Testis (tissue), 3 donors: ENCODE measurements around the gene RSRP1. TPM values are rescaled to one million over a fixed set of nuclear protein-coding genes. Genes with fewer than 3 reads are reported as not detected.

Experiments used
- DNase-seq: peaks from one replicate; pipeline ENCODE4 v3.0.0-alpha.2; 2019
- H3K27ac ChIP-seq, 2 donors: fragments of 200-600 bp; sonication (generic); one replicate each; pipeline ENCODE4 v1.5.1; 2019
- H3K27me3 ChIP-seq: fragments of 200-600 bp; sonication (generic); one replicate; pipeline ENCODE4 v1.5.1; 2019
- H3K36me3 ChIP-seq: fragments of 200-600 bp; sonication (generic); one replicate; pipeline ENCODE4 v1.5.1; 2017; ENCODE audit warnings: low read depth; ENCODE audit errors: missing control alignments
- H3K4me1 ChIP-seq: fragments of 200-600 bp; sonication (generic); one replicate; pipeline ENCODE4 v1.5.1; 2019
- H3K4me3 ChIP-seq, 2 donors: fragments of 200-600 bp; sonication (generic); one replicate each; pipeline ENCODE4 v1.5.1; 2017 to 2019
- H3K9me3 ChIP-seq: fragments of 200-600 bp; sonication (generic); one replicate; pipeline ENCODE4 v1.5.1; 2017
- POLR2A ChIP-seq: fragments of 450-650 bp; IDR thresholded peaks from one replicate; pipeline ENCODE4 v1.6.1; 2017; ENCODE audit warnings: antibody characterized with exemption, mild to moderate bottlenecking, moderate library complexity
- WGBS, 2 donors: methylation state at CpG; one replicate each; pipeline ENCODE4 v1.1.5; 2018; 5-methylcytosine and 5-hydroxymethylcytosine counted together
- intact Hi-C: fragments of 100-400 bp; cut with DNase I; formaldehyde crosslinking; loops from one replicate; pipeline ENCODE4 v1.15.1; 2023; ENCODE audit warnings: low total_unique reads
- polyA plus RNA-seq: library from polyadenylated mRNA; stranded (reverse); fragments of 350-450 nt; fragmentation: Illumina TruSeq; extraction: RNeasy Lipid Tissue Mini Kit (QIAGEN cat#74804); gene quantifications from one replicate; pipeline ENCODE4 v1.2.3, GENCODE V29; 2014; ENCODE audit warnings: low read depth, low replicate concordance; ENCODE audit not compliant: insufficient read depth
- total RNA-seq, 2 donors: library from RNA; depleted of rRNA; stranded (reverse); fragments of >200 nt; gene quantifications; one replicate each; pipeline ENCODE4 v1.2.3, GENCODE V29; 2016
- TF ChIP-seq, protein P1 (sequence below), 3 experiments: fragments of 450-650 bp in 2 of 3; fragments of 200-600 bp in 1 of 3; sonication (generic) in 1 of 3; IDR thresholded peaks; one replicate each; pipeline ENCODE4 v1.5.1; 2016 to 2019; ENCODE audit warnings: antibody characterized with exemption in 3 of 3, mild to moderate bottlenecking in 2 of 3, moderate library complexity in 1 of 3

The RSRP1 gene
- total and polyA plus RNA-seq, 3 donors from 2014 or later, result 73.7 to 175 (median 171) TPM

DNA sequence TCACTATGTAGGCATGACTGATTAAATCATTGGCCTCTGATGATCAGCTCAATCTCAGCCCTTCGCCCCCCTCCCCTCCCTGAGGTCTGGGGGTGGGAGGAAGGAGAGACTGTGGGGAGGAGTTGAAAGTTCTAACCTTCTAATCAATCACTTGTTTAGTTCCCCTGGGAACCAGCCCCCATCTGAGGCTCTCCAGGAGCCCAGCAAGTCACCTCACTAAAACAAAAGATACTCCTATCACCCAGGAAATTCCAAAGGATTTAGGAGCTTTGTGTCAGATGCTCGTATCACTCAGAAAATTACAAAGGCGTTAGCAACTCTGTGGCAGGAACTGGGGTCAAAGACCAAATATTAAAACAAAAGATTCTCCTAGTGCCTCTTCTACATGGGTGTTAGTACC lies 36.5 kb downstream of the RSRP1 start:
- Histone ChIP-seq H3K27me3 (no peaks in the 10 kb centered on the region), H3K36me3 (no peaks in the 10 kb centered on the region), H3K4me1 (no peaks in the 10 kb centered on the region), H3K9me3 (no peaks in the 10 kb centered on the region), H3K27ac (no peak overlapping the region), H3K4me3 (no peak overlapping the region)
- DNase-seq, result no peak
- TF ChIP-seq POLR2A, result no peak
- TF ChIP-seq, protein P1, sequence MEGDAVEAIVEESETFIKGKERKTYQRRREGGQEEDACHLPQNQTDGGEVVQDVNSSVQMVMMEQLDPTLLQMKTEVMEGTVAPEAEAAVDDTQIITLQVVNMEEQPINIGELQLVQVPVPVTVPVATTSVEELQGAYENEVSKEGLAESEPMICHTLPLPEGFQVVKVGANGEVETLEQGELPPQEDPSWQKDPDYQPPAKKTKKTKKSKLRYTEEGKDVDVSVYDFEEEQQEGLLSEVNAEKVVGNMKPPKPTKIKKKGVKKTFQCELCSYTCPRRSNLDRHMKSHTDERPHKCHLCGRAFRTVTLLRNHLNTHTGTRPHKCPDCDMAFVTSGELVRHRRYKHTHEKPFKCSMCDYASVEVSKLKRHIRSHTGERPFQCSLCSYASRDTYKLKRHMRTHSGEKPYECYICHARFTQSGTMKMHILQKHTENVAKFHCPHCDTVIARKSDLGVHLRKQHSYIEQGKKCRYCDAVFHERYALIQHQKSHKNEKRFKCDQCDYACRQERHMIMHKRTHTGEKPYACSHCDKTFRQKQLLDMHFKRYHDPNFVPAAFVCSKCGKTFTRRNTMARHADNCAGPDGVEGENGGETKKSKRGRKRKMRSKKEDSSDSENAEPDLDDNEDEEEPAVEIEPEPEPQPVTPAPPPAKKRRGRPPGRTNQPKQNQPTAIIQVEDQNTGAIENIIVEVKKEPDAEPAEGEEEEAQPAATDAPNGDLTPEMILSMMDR (IDR thresholded peaks at IDR 0.05), result no peak
- 45% methylated on average over 3 of the region's 3 CpGs for WGBS, 2 donors
- intact Hi-C loops, result no loop called here

DNA sequence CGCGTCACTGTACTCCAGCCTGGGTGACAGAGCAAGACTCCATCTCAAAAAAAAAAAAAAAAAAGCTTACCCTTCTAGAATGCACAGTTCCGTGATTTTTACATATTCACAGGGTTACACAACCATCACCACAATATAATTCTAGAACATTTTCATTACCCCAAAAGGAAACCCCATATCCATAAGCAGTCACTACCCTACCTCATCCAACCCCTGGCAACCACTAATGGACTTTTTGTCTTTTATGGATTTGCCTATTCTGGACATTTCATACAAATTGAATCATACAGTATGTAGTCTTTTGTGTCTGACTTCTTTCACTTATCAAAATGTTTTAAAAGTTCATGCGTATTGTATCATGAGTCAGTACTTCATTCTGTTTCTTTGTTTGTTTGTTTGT lies 37.7 kb downstream of the RSRP1 start:
- no peaks in the 10 kb centered on the region for H3K4me1 ChIP-seq
- WGBS, 2 donors, result 87% methylated on average over 4 of the region's 4 CpGs

DNA sequence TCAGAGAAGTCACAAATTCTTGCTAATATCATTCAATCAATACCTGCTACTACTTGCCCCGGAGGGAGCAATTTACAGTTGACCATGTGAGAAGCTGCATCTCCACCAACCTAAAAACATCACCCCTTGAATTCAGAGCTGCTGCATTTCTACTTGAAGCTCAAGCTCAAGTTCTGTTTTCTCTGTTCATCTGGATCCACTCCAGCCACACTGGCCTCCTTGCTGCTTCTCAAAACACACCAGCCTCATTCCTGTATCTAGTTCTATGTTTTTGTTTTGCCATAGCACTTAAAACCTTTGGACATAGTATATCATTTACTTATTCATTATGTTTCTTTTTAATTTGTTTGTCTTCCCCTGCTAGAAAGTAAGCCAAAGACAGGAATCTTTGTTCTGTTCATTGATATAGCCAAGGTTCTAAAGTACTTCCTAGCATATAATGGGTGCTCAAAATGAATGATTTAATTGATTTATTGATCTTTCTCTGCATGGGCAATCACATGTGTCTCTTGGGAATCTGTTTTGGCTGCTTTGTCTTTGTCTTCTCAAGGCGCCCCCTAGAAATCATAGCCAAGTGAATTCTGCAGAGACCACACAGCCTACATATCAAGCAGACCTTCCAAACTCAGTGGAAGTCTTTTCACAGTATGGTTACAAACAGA lies 38.6 kb downstream of the RSRP1 start:
- DNase-seq, result no peak
- Histone ChIP-seq H3K9me3 (no peaks in the 10 kb centered on the region), H3K4me1 (no peaks in the 10 kb centered on the region), H3K36me3 (no peaks in the 10 kb centered on the region), H3K27me3 (no peaks in the 10 kb centered on the region), H3K27ac (no peak overlapping the region), H3K4me3 (no peak overlapping the region)
- 67 to 84% methylated on average over 2 of the region's 2 CpGs for WGBS, 2 donors
- intact Hi-C loops, result loop anchor here (10.0 kb wide), 1 partner anchor 364 kb away; no protein-coding TSS in a partner anchor
- TF ChIP-seq POLR2A, result no peak
- TF ChIP-seq, protein P1 (IDR thresholded peaks at IDR 0.05), result no peak

More for the DNA sequence above, 37.7 kb downstream of the RSRP1 start:
- TF ChIP-seq, protein P1 (IDR thresholded peaks at IDR 0.05), result no peak
- no peak for TF ChIP-seq POLR2A
- DNase-seq, result no peak
- Histone ChIP-seq H3K27me3 (no peaks in the 10 kb centered on the region), H3K4me3 (no peak overlapping the region), H3K27ac (no peak overlapping the region), H3K36me3 (no peaks in the 10 kb centered on the region), H3K9me3 (no peaks in the 10 kb centered on the region)
- intact Hi-C loops, result loop anchor here (10.0 kb wide), 1 partner anchor 365 kb away; no protein-coding TSS in a partner anchor

DNA sequence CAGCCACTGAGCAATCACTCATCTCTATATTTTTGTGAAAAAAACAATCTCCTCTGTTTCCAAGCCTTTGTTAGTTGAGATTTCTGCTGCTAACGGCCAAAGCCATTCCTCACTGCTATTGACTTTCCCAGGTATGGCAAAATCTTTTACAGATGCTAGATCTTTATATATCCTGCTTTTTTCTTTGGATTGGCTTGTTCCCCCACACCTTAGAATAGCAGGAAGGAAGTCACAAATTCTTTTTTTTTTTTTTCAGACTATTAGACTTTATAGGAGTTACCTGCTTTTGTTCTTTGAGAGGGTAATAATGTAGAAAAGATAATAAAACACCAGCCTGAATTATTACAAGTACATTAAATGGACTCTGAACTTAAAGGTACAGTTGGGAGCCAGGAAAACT lies 39.2 kb downstream of the RSRP1 start:
- Histone ChIP-seq H3K9me3 (no peaks in the 10 kb centered on the region), H3K4me3 (no peak overlapping the region), H3K36me3 (no peaks in the 10 kb centered on the region), H3K4me1 (no peaks in the 10 kb centered on the region), H3K27ac (no peak overlapping the region), H3K27me3 (no peaks in the 10 kb centered on the region)
- TF ChIP-seq, protein P1 (IDR thresholded peaks at IDR 0.05), result no peak
- no peak for TF ChIP-seq POLR2A
- no peak for DNase-seq
- intact Hi-C loops, result loop anchor here (10.0 kb wide), 1 partner anchor 363 kb away; no protein-coding TSS in a partner anchor
- WGBS, 2 donors, result 83 to 85% methylated on average over 1 of the region's 1 CpG

DNA sequence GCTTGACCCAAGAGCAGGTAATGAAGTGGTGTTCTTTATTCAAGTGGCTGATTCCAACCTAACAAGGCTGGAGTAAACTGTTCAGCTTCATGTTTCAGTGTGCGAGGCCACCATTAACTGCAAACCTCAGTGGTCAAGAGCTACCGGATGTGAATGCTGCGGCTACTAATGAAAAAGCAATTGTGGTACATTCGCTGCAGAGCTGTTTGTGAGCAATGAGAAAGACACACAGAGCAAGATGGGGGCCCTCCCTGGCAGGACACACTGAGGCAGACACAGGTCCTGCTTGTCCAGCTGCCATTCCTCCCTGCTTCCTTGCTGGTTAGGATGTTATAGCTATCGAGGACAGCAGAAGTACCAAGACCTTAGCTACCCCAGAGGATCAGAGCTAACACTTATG lies 41.1 kb downstream of the RSRP1 start:
- Histone ChIP-seq H3K27ac (no peak overlapping the region), H3K36me3 (no peaks in the 10 kb centered on the region), H3K4me3 (no peak overlapping the region), H3K4me1 (no peaks in the 10 kb centered on the region), H3K9me3 (no peaks in the 10 kb centered on the region), H3K27me3 (no peaks in the 10 kb centered on the region)
- TF ChIP-seq POLR2A, result no peak
- TF ChIP-seq, protein P1 (IDR thresholded peaks at IDR 0.05), result no peak
- DNase-seq, result no peak
- 87 to 93% methylated on average over 5 of the region's 5 CpGs for WGBS, 2 donors
- intact Hi-C loops, result loop anchor here (10.0 kb wide), 1 partner anchor 361 kb away; no protein-coding TSS in a partner anchor
